Glutamatergic neuron (in vitro differentiated cells): Measurements from ENCODE around the gene TRIM9. TPM values are rescaled to one million over a fixed set of nuclear protein-coding genes. Genes with fewer than 3 reads are reported as not detected.

ENCODE experiments used
- DNase-seq: peaks from one replicate; pipeline ENCODE4 v3.0.0; 2022
- H3K27ac Mint-ChIP-seq: one replicate; pipeline ENCODE4 v1.8.0; 2020; ENCODE audit warnings: mild to moderate bottlenecking, mixed read lengths, inconsistent platforms; ENCODE audit not compliant: unreplicated experiment
- H3K27me3 Mint-ChIP-seq: one replicate; pipeline ENCODE4 v1.8.0; 2020; ENCODE audit warnings: mild to moderate bottlenecking, moderate library complexity, mixed read lengths, inconsistent platforms; ENCODE audit not compliant: unreplicated experiment
- H3K36me3 Mint-ChIP-seq: one replicate; pipeline ENCODE4 v1.8.0; 2020; ENCODE audit warnings: mild to moderate bottlenecking, mixed read lengths, inconsistent platforms; ENCODE audit not compliant: unreplicated experiment
- H3K4me1 Mint-ChIP-seq: one replicate; pipeline ENCODE4 v1.8.0; 2020; ENCODE audit warnings: mild to moderate bottlenecking, low read depth, mixed read lengths, inconsistent platforms; ENCODE audit not compliant: unreplicated experiment
- H3K4me3 Mint-ChIP-seq: one replicate; pipeline ENCODE4 v1.8.0; 2020; ENCODE audit warnings: mild to moderate bottlenecking, mixed read lengths, inconsistent platforms; ENCODE audit not compliant: unreplicated experiment
- H3K9me3 Mint-ChIP-seq: one replicate; pipeline ENCODE4 v1.8.0; 2020; ENCODE audit warnings: mild to moderate bottlenecking, moderate library complexity, mixed read lengths, inconsistent platforms; ENCODE audit not compliant: unreplicated experiment
- CTCF ChIP-seq: fragments of 200-600 bp; sonication (generic); IDR thresholded peaks from one replicate; pipeline ENCODE4 v1.5.0; 2021; ENCODE audit not compliant: partially characterized antibody, unreplicated experiment
- total RNA-seq: library from RNA; stranded (reverse); fragmentation: NEBNext Ultra II Directional; extraction: Animal tissue kit (Norgen Biotek cat#: 25700); gene quantifications from one replicate; pipeline ENCODE4 v1.2.1, GENCODE V29; 2021; ENCODE audit not compliant: unreplicated experiment

Gene TRIM9
- total RNA-seq, 1 donor from 2014 or later = 11.9 TPM

GRCh38 chr14:50978888-50979287, 116.0 kb downstream of the TRIM9 start:
- Mint-ChIP-seq H3K4me3 (no peak overlapping the region), H3K4me1 (no peaks in the 10 kb centered on the region), H3K27ac (no peak overlapping the region), H3K9me3 (peaks cover 2% of the 10 kb centered on the region), H3K27me3 (peaks cover 5% of the 10 kb centered on the region), H3K36me3 (no peaks in the 10 kb centered on the region)
- TF ChIP-seq CTCF = no peak
- DNase-seq = no peak

GRCh38 chr14:50978529-50978871, 116.4 kb downstream of the TRIM9 start:
- no peaks in the 10 kb centered on the region for H3K4me1 Mint-ChIP-seq
- H3K27me3 Mint-ChIP-seq = peaks cover 5% of the 10 kb centered on the region
- no peak for TF ChIP-seq CTCF
- no peak overlapping the region for H3K27ac Mint-ChIP-seq
- DNase-seq = no peak
- peaks cover 2% of the 10 kb centered on the region for H3K9me3 Mint-ChIP-seq
- no peaks in the 10 kb centered on the region for H3K36me3 Mint-ChIP-seq
- H3K4me3 Mint-ChIP-seq = no peak overlapping the region

GRCh38 chr14:50977863-50978528, 116.9 kb downstream of the TRIM9 start:
- Mint-ChIP-seq H3K4me1 (no peaks in the 10 kb centered on the region), H3K4me3 (no peak overlapping the region), H3K27ac (no peak overlapping the region), H3K9me3 (peaks cover 2% of the 10 kb centered on the region), H3K27me3 (peaks cover 5% of the 10 kb centered on the region), H3K36me3 (no peaks in the 10 kb centered on the region)
- TF ChIP-seq CTCF = no peak
- no peak for DNase-seq

- Mint-ChIP-seq H3K4me1 (no peaks in the 10 kb centered on the region), H3K27me3 (peaks cover 6% of the 10 kb centered on the region), H3K9me3 (peaks cover under 1% of the 10 kb centered on the region), H3K27ac (no peak overlapping the region), H3K36me3 (no peaks in the 10 kb centered on the region), H3K4me3 (no peak overlapping the region)
- DNase-seq = no peak
- TF ChIP-seq CTCF = no peak
Observed at GRCh38 chr14:50974118-50974517, 120.8 kb downstream of the TRIM9 start.

GRCh38 chr14:50972734-50973133, 122.2 kb downstream of the TRIM9 start:
- no peak for DNase-seq
- Mint-ChIP-seq H3K4me3 (no peak overlapping the region), H3K27ac (no peak overlapping the region), H3K9me3 (no peaks in the 10 kb centered on the region), H3K4me1 (no peaks in the 10 kb centered on the region), H3K36me3 (no peaks in the 10 kb centered on the region), H3K27me3 (peaks cover 5% of the 10 kb centered on the region)
- no peak for TF ChIP-seq CTCF
